Ishikawa (cell line): Measurements from ENCODE around the gene TNPO3.

Source experiments
- CREB1 ChIP-seq: IDR thresholded peaks from 2 replicates; pipeline ENCODE4 v1.6.1; 2012; ENCODE audit warnings: low read depth
- EGR1 ChIP-seq: IDR thresholded peaks from 2 replicates; pipeline ENCODE4 v1.6.1; 2012
- EP300 ChIP-seq: IDR thresholded peaks from 2 replicates; pipeline ENCODE4 v1.6.1; 2012; ENCODE audit warnings: borderline replicate concordance
- FOXM1 ChIP-seq: IDR thresholded peaks from 2 replicates; pipeline ENCODE4 v1.6.1; 2012; ENCODE audit warnings: low read depth, borderline replicate concordance
- MAX ChIP-seq: IDR thresholded peaks from 2 replicates; pipeline ENCODE4 v1.6.1; 2012
- NFIC ChIP-seq: IDR thresholded peaks from 2 replicates; pipeline ENCODE4 v1.6.1; 2012
- RAD21 ChIP-seq: IDR thresholded peaks from 2 replicates; pipeline ENCODE4 v1.6.1; 2012; ENCODE audit warnings: low read depth
- REST ChIP-seq: IDR thresholded peaks from 2 replicates; pipeline ENCODE4 v1.6.1; 2012; ENCODE audit warnings: low read depth, mild to moderate bottlenecking
- TAF1 ChIP-seq: IDR thresholded peaks from 2 replicates; pipeline ENCODE4 v1.6.1; 2012; ENCODE audit warnings: low read depth, mild to moderate bottlenecking
- TEAD4 ChIP-seq: IDR thresholded peaks from 2 replicates; pipeline ENCODE4 v1.6.1; 2012
- USF1 ChIP-seq: IDR thresholded peaks from 2 replicates; pipeline ENCODE4 v1.6.1; 2012
- YY1 ChIP-seq: IDR thresholded peaks from 2 replicates; pipeline ENCODE4 v1.6.1; 2012; ENCODE audit warnings: low read depth

GRCh38 chr7:129090300-129090907, 35.5 kb upstream of the TNPO3 start:
- TF ChIP-seq CREB1 (no peak), NFIC (no peak), MAX (no peak), TEAD4 (no peak), YY1 (no peak), EGR1 (no peak), RAD21 (no peak), TAF1 (no peak), USF1 (no peak), EP300 (no peak), REST (no peak), FOXM1 (no peak)
